Esophagus muscularis mucosa (tissue), 4 donors: ENCODE data around the gene GPATCH3. TPM values are rescaled to one million over a fixed set of nuclear protein-coding genes. Genes with fewer than 3 reads are reported as not detected.
A peak's percentile ranks its signal among the peaks of the same experiment; 100 is the strongest.

Experiments used
- DNase-seq: peaks from one replicate; pipeline ENCODE4 v3.0.0-alpha.2; 2017; ENCODE audit errors: extremely low spot score
- H3K27ac ChIP-seq, 4 donors: fragments of 200-600 bp; sonication (generic); replicated peaks in 1 of 4; 1 replicate in 3 of 4; 2 replicates in 1 of 4; pipeline ENCODE4 v1.5.1; 2016 to 2019; ENCODE audit warnings: mild to moderate bottlenecking in 1 of 4
- H3K27me3 ChIP-seq, 4 donors: fragments of 200-600 bp; sonication (generic); one replicate each; pipeline versions ENCODE4 v1.5.1 to v1.6.0; 2016 to 2019
- H3K36me3 ChIP-seq, 4 donors: fragments of 200-600 bp; sonication (generic); one replicate each; pipeline ENCODE4 v1.5.1; 2016 to 2019
- H3K4me1 ChIP-seq, 4 donors: fragments of 200-600 bp; sonication (generic); one replicate each; pipeline ENCODE4 v1.5.1; 2016 to 2019
- H3K4me3 ChIP-seq, 4 donors: fragments of 200-600 bp; sonication (generic); 1 replicate in 2 of 4; 2 replicates in 2 of 4; pipeline ENCODE4 v1.5.1; 2016 to 2019; ENCODE audit warnings: mild to moderate bottlenecking in 4 of 4, moderate library complexity in 1 of 4
- H3K9me3 ChIP-seq, 4 donors: fragments of 200-600 bp; sonication (generic); 1 replicate in 3 of 4; 2 replicates in 1 of 4; pipeline ENCODE4 v1.5.1; 2016 to 2019
- CTCF ChIP-seq, 3 experiments: fragments of 200-600 bp in 2 of 3; fragments of 450-650 bp in 1 of 3; sonication (generic) in 2 of 3; IDR thresholded peaks; one replicate each; pipeline ENCODE4 v1.5.1; 2017 to 2019; ENCODE audit warnings: antibody characterized with exemption in 3 of 3, mild to moderate bottlenecking in 2 of 3, moderate library complexity in 1 of 3
- EP300 ChIP-seq: sonication (generic); formaldehyde crosslinking; IDR thresholded peaks from one replicate; pipeline ENCODE4 v1.6.1; 2017; ENCODE audit warnings: antibody characterized with exemption
- POLR2A ChIP-seq: fragments of 450-650 bp; IDR thresholded peaks from one replicate; pipeline ENCODE4 v1.6.1; 2017; ENCODE audit warnings: antibody characterized with exemption, moderate library complexity, mild to moderate bottlenecking, low read depth
- POLR2AphosphoS5 ChIP-seq, 2 donors: sonication (generic); formaldehyde crosslinking; IDR thresholded peaks; one replicate each; pipeline ENCODE4 v1.6.1; 2017; ENCODE audit warnings: antibody characterized with exemption in 2 of 2
- WGBS: methylation state at CpG from one replicate; pipeline ENCODE4 v1.1.5; 2018; 5-methylcytosine and 5-hydroxymethylcytosine counted together
- intact Hi-C: fragments of 100-400 bp; cut with DNase I; formaldehyde crosslinking; loops from one replicate; pipeline ENCODE4 v1.15.1; 2023
- total RNA-seq, 4 donors: library from RNA; depleted of rRNA; stranded (reverse); fragments of >200 nt; gene quantifications; one replicate each; pipeline versions ENCODE4 v1.1.0 to v1.2.1, GENCODE V29; 2016

The GPATCH3 gene
- total RNA-seq, 4 donors from 2014 or later = 7.5 to 17.0 (median 8.8) TPM

- Histone ChIP-seq H3K4me1 (peaks cover 13 to 29% (median 23%) of the 10 kb centered on the region in 4 donors), H3K27ac (peak overlapping the region; percentile 76 to 81 (median 78)), H3K27me3 (no peaks in the 10 kb centered on the region), H3K4me3 (peak overlapping the region; percentile 75 to 87 (median 76)), H3K9me3 (no peaks in the 10 kb centered on the region), H3K36me3 (peaks cover 11 to 31% (median 25%) of the 10 kb centered on the region in 4 donors)
- 72% methylated on average over 18 of the region's 18 CpGs for WGBS
- intact Hi-C loops = no loop called here
- no peak for DNase-seq
- no peak for TF ChIP-seq POLR2A
- no peak for TF ChIP-seq CTCF (IDR thresholded peaks at IDR 0.05)
- no peak for TF ChIP-seq EP300
- TF ChIP-seq POLR2AphosphoS5 (IDR thresholded peaks at IDR 0.05) = no peak
These were observed 696 bp upstream of the GPATCH3 start for GRCh38 chr1:26900815-26901511.

GRCh38 chr1:26897351-26897750, 2.9 kb downstream of the GPATCH3 start:
- no peak overlapping the region for H3K4me3 ChIP-seq
- DNase-seq = no peak
- intact Hi-C loops = no loop called here
- 94% methylated on average over 9 of the region's 9 CpGs for WGBS
- H3K9me3 ChIP-seq = no peaks in the 10 kb centered on the region
- no peak overlapping the region for H3K27ac ChIP-seq
- peaks cover 13 to 29% (median 23%) of the 10 kb centered on the region in 4 donors for H3K4me1 ChIP-seq
- no peaks in the 10 kb centered on the region for H3K27me3 ChIP-seq
- TF ChIP-seq POLR2A (no peak), EP300 (no peak), POLR2AphosphoS5 (IDR thresholded peaks at IDR 0.05) (no peak), CTCF (IDR thresholded peaks at IDR 0.05) (no peak)
- H3K36me3 ChIP-seq = peaks cover 33 to 67% (median 61%) of the 10 kb centered on the region in 4 donors

GRCh38 chr1:26894263-26894662, 6.0 kb downstream of the GPATCH3 start:
- H3K4me3 ChIP-seq = no peak overlapping the region
- H3K4me1 ChIP-seq = peaks cover 18 to 30% (median 24%) of the 10 kb centered on the region in 4 donors
- TF ChIP-seq POLR2A = no peak
- no peak for TF ChIP-seq EP300
- TF ChIP-seq POLR2AphosphoS5 (IDR thresholded peaks at IDR 0.05) = no peak
- TF ChIP-seq CTCF (IDR thresholded peaks at IDR 0.05) = no peak
- H3K9me3 ChIP-seq = no peaks in the 10 kb centered on the region
- H3K27ac ChIP-seq = no peak overlapping the region
- DNase-seq = no peak
- H3K36me3 ChIP-seq = peaks cover 41 to 81% (median 70%) of the 10 kb centered on the region in 4 donors
- 92% methylated on average over 13 of the region's 13 CpGs for WGBS
- no peaks in the 10 kb centered on the region for H3K27me3 ChIP-seq
- intact Hi-C loops = no loop called here

- no peak for DNase-seq
- WGBS = 0% methylated on average over 10 of the region's 12 CpGs
- Histone ChIP-seq H3K36me3 (peaks cover 50 to 80% (median 76%) of the 10 kb centered on the region in 4 donors), H3K4me1 (peaks cover 22 to 37% (median 26%) of the 10 kb centered on the region in 4 donors), H3K27ac (peak overlapping the region; percentile 89 to 97 (median 92)), H3K9me3 (no peaks in the 10 kb centered on the region), H3K4me3 (peak overlapping the region; percentile 88 to 100 (median 90)), H3K27me3 (no peaks in the 10 kb centered on the region)
- intact Hi-C loops = no loop called here
- TF ChIP-seq POLR2A = no peak
- no peak for TF ChIP-seq EP300
- no peak for TF ChIP-seq POLR2AphosphoS5 (IDR thresholded peaks at IDR 0.05)
- TF ChIP-seq CTCF (IDR thresholded peaks at IDR 0.05) = no peak
These were observed 9.8 kb downstream of the GPATCH3 start for GRCh38 chr1:26890467-26890796.
